Glutamatergic neuron (in vitro differentiated cells): ENCODE data around the gene FBXO31. TPM values are rescaled to one million over a fixed set of nuclear protein-coding genes. Genes with fewer than 3 reads are reported as not detected.

Experiments
- DNase-seq: peaks from one replicate; pipeline ENCODE4 v3.0.0; 2022
- H3K27ac Mint-ChIP-seq: one replicate; pipeline ENCODE4 v1.8.0; 2020; ENCODE audit warnings: mild to moderate bottlenecking, mixed read lengths, inconsistent platforms; ENCODE audit not compliant: unreplicated experiment
- H3K27me3 Mint-ChIP-seq: one replicate; pipeline ENCODE4 v1.8.0; 2020; ENCODE audit warnings: mild to moderate bottlenecking, moderate library complexity, mixed read lengths, inconsistent platforms; ENCODE audit not compliant: unreplicated experiment
- H3K36me3 Mint-ChIP-seq: one replicate; pipeline ENCODE4 v1.8.0; 2020; ENCODE audit warnings: mild to moderate bottlenecking, mixed read lengths, inconsistent platforms; ENCODE audit not compliant: unreplicated experiment
- H3K4me1 Mint-ChIP-seq: one replicate; pipeline ENCODE4 v1.8.0; 2020; ENCODE audit warnings: mild to moderate bottlenecking, low read depth, mixed read lengths, inconsistent platforms; ENCODE audit not compliant: unreplicated experiment
- H3K4me3 Mint-ChIP-seq: one replicate; pipeline ENCODE4 v1.8.0; 2020; ENCODE audit warnings: mild to moderate bottlenecking, mixed read lengths, inconsistent platforms; ENCODE audit not compliant: unreplicated experiment
- H3K9me3 Mint-ChIP-seq: one replicate; pipeline ENCODE4 v1.8.0; 2020; ENCODE audit warnings: mild to moderate bottlenecking, moderate library complexity, mixed read lengths, inconsistent platforms; ENCODE audit not compliant: unreplicated experiment
- CTCF ChIP-seq: fragments of 200-600 bp; sonication (generic); IDR thresholded peaks from one replicate; pipeline ENCODE4 v1.5.0; 2021; ENCODE audit not compliant: partially characterized antibody, unreplicated experiment
- total RNA-seq: library from RNA; stranded (reverse); fragmentation: NEBNext Ultra II Directional; extraction: Animal tissue kit (Norgen Biotek cat#: 25700); gene quantifications from one replicate; pipeline ENCODE4 v1.2.1, GENCODE V29; 2021; ENCODE audit not compliant: unreplicated experiment

Gene FBXO31
- total RNA-seq, 1 donor from 2014 or later, result 66.7 TPM

GRCh38 chr16:87425941-87426340, 42.4 kb upstream of the FBXO31 start:
- no peak for DNase-seq
- H3K9me3 Mint-ChIP-seq, result peaks cover 2% of the 10 kb centered on the region
- peaks cover 11% of the 10 kb centered on the region for H3K4me1 Mint-ChIP-seq
- no peak for TF ChIP-seq CTCF
- H3K27me3 Mint-ChIP-seq, result peaks cover 5% of the 10 kb centered on the region
- no peak overlapping the region for H3K27ac Mint-ChIP-seq
- no peaks in the 10 kb centered on the region for H3K36me3 Mint-ChIP-seq
- H3K4me3 Mint-ChIP-seq, result no peak overlapping the region

GRCh38 chr16:87424266-87424665, 40.7 kb upstream of the FBXO31 start:
- DNase-seq, result no peak
- no peak for TF ChIP-seq CTCF
- no peaks in the 10 kb centered on the region for H3K36me3 Mint-ChIP-seq
- peaks cover 5% of the 10 kb centered on the region for H3K27me3 Mint-ChIP-seq
- H3K27ac Mint-ChIP-seq, result no peak overlapping the region
- peaks cover 11% of the 10 kb centered on the region for H3K4me1 Mint-ChIP-seq
- no peak overlapping the region for H3K4me3 Mint-ChIP-seq
- peaks cover 2% of the 10 kb centered on the region for H3K9me3 Mint-ChIP-seq

GRCh38 chr16:87423429-87423828, 39.9 kb upstream of the FBXO31 start:
- Mint-ChIP-seq H3K27ac (no peak overlapping the region), H3K36me3 (no peaks in the 10 kb centered on the region), H3K4me3 (no peak overlapping the region), H3K4me1 (peaks cover 11% of the 10 kb centered on the region), H3K9me3 (peaks cover 2% of the 10 kb centered on the region), H3K27me3 (peaks cover 5% of the 10 kb centered on the region)
- DNase-seq, result no peak
- no peak for TF ChIP-seq CTCF

GRCh38 chr16:87422106-87422505, 38.5 kb upstream of the FBXO31 start:
- H3K27ac Mint-ChIP-seq, result no peak overlapping the region
- no peak for DNase-seq
- H3K27me3 Mint-ChIP-seq, result peaks cover 5% of the 10 kb centered on the region
- no peaks in the 10 kb centered on the region for H3K36me3 Mint-ChIP-seq
- no peak for TF ChIP-seq CTCF
- no peak overlapping the region for H3K4me3 Mint-ChIP-seq
- H3K9me3 Mint-ChIP-seq, result peaks cover 5% of the 10 kb centered on the region
- H3K4me1 Mint-ChIP-seq, result peaks cover 11% of the 10 kb centered on the region

- H3K27ac Mint-ChIP-seq, result no peak overlapping the region
These were observed 37.7 kb upstream of the FBXO31 start for GRCh38 chr16:87421003-87421912.

More at GRCh38 chr16:87421003-87421912, 37.7 kb upstream of the FBXO31 start:
- Mint-ChIP-seq H3K36me3 (no peaks in the 10 kb centered on the region), H3K4me3 (no peak overlapping the region), H3K4me1 (peaks cover 5% of the 10 kb centered on the region), H3K27me3 (peaks cover 5% of the 10 kb centered on the region), H3K9me3 (peaks cover 5% of the 10 kb centered on the region)
- no peak for DNase-seq
- TF ChIP-seq CTCF, result no peak
